Activated CD8-positive, alpha-beta memory T cell treated with anti-CD3 and anti-CD28 coated beads for 36 hours (primary cell): Measurements from ENCODE around the gene GCM1. TPM values are rescaled to one million over a fixed set of nuclear protein-coding genes. Genes with fewer than 3 reads are reported as not detected.
"Not testable (repeated sequence)": the region's sequence is repeated elsewhere in the genome, so short reads cannot be mapped to it uniquely, and the experiment has no call there.

Experiments used
- CTCF ChIA-PET: fragments of 350-600 bp; sonication (Branson Sonifier 250); formaldehyde crosslinking; loops from one replicate; lab custom pipeline; 2021; ENCODE audit warnings: antibody characterized with exemption; lab: Charles Lee
- POLR2A ChIA-PET: fragments of 350-600 bp; sonication (Branson Sonifier 250); formaldehyde crosslinking; loops from one replicate; lab custom pipeline; 2021; ENCODE audit warnings: antibody characterized with exemption; lab: Charles Lee
- total RNA-seq, 2 experiments: library from RNA; stranded (reverse); gene quantifications; one replicate each; pipeline ENCODE4 v1.2.3, GENCODE V29; 2021

Gene GCM1
- total RNA-seq, 2 experiments from 2014 or later, result 0.06 TPM; not detected in 1

GRCh38 chr6:53158076-53158475, 9.4 kb upstream of the GCM1 start:
- CTCF ChIA-PET, POLR2A ChIA-PET: not testable (repeated sequence)

- POLR2A ChIA-PET, result not testable (repeated sequence)
Measured at GRCh38 chr6:53155279-53155678, 6.6 kb upstream of the GCM1 start.

GRCh38 chr6:53154794-53155193, 6.2 kb upstream of the GCM1 start:
- CTCF ChIA-PET, result interaction anchor here (1.7 kb wide), 1 partner anchor 573 kb away, joined by 3 read pairs; no protein-coding TSS in a partner anchor
- POLR2A ChIA-PET, result no interaction called here

More at GRCh38 chr6:53155279-53155678, 6.6 kb upstream of the GCM1 start:
- CTCF ChIA-PET, result interaction anchor here (1.7 kb wide), 1 partner anchor 573 kb away, joined by 3 read pairs; no protein-coding TSS in a partner anchor

GRCh38 chr6:53154071-53154470, 5.4 kb upstream of the GCM1 start:
- ChIA-PET CTCF (interaction anchor here (1.7 kb wide), 1 partner anchor 574 kb away, joined by 3 read pairs; no protein-coding TSS in a partner anchor), POLR2A (no interaction called here)

DNA sequence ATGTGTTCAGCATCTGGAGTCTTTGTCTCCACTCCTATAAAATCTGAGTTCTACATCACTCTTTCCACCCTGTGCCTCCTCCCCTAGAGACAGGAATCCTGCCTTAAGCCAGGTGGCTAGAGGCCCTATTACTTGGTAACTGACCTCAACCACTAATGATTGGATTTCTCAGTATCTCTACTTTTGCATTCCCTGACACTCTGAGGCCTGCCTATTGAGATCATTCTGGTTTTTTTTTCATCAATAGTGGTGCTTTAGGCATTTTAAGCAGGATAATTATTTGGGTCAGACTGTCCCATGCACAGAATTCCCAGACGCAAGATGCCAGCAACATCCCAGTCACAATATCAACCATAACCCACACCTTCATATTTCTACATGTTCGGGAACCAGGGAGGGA, 3.9 kb upstream of the GCM1 start:
- ChIA-PET POLR2A (no interaction called here), CTCF (no interaction called here)

- ChIA-PET POLR2A (no interaction called here), CTCF (no interaction called here)
Measured at GRCh38 chr6:53151676-53152075, 3.0 kb upstream of the GCM1 start.

- ChIA-PET POLR2A (interaction anchor here (0.5 kb wide), 1 partner anchor 56 kb away, joined by 3 read pairs; no protein-coding TSS in a partner anchor), CTCF (no interaction called here)
Measured at GRCh38 chr6:53144802-53145201, 3.8 kb downstream of the GCM1 start.

DNA sequence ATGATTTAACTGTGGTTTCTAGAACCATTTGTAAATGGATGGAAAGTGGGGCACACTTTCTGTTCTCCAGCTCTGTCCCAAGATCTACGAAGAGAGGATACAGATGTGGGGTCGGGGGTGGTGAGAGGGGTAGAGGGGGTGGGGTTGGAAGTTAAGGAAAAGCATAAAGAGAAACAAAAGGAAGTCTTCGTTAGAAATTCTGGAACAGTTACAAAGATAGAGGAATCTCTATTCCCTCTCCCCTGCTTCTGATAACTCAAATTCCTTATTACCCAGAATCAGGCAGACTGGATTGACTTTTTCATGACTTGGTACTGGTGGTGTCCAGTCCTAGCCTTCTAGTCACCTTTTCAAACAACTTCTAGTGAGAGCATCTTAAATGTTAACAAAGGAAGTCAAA, 4.9 kb downstream of the GCM1 start:
- POLR2A ChIA-PET, result no interaction called here
- CTCF ChIA-PET, result no interaction called here

- POLR2A ChIA-PET, result no interaction called here
- CTCF ChIA-PET, result no interaction called here
Measured at GRCh38 chr6:53142810-53143209, 5.8 kb downstream of the GCM1 start.

DNA sequence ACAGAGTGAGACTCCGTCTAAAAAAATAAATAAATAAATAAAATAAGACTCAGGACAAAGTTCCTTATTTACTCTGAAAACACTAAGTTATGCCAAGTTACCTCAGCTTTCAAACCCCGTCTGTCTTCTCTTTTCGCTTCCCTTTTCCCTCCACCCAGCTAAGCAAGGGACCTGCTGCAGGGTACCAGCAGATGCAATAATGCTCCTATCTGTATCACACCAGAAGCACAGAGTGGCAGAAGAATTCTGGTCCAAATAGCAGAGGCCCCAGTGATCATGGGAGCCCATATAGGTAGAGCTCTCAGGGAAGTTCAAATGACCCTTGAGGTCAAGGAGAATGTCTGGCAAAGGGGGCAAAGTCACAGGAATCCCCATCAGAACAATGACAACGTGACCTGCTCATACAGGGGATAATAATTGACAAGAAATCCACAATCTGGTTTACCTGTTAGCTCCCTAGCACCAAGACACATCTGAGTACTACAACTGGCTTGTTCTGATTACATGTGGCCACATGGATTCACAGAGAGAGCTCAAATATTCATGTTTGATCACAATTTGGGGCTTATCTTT, 8.7 kb downstream of the GCM1 start:
- CTCF ChIA-PET, result no interaction called here
- POLR2A ChIA-PET, result no interaction called here

DNA sequence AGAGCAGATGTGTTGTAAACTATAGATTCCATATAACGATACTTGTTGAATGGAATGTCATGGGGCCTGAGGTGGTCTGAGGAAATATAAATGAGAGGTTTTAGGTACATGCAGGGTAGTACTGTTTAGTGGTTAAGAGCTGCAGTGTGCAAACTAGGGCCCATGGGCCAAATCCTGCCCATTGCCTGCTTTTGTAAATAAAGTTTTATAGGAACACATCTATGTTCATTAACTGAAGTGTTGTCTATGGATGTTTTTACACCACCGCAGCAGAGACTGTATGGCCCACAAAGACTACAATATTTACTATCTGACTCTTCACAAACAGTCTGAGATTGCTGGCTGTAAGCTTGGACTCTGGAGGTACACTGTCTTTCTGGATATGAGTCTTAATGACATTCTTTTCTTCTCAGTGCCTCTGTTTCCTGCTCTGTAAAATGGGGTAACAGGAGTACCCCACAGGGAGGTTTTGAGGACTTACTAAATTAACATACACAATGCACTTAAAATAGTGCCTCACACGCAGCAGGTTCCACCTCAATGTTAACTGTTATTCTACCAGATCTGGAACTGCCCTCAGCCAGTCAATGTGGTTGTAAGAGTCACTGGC, 12.5 kb downstream of the GCM1 start:
- POLR2A ChIA-PET, result no interaction called here
- CTCF ChIA-PET, result no interaction called here

- POLR2A ChIA-PET, result no interaction called here
- CTCF ChIA-PET, result interaction anchor here (0.8 kb wide), 1 partner anchor 358 kb away, joined by 3 read pairs; no protein-coding TSS in a partner anchor
Measured at GRCh38 chr6:53134601-53135235, 13.9 kb downstream of the GCM1 start.

GRCh38 chr6:53133961-53134360, 14.7 kb downstream of the GCM1 start:
- CTCF ChIA-PET, result interaction anchor here (0.8 kb wide), 1 partner anchor 359 kb away, joined by 3 read pairs; no protein-coding TSS in a partner anchor
- POLR2A ChIA-PET, result no interaction called here

DNA sequence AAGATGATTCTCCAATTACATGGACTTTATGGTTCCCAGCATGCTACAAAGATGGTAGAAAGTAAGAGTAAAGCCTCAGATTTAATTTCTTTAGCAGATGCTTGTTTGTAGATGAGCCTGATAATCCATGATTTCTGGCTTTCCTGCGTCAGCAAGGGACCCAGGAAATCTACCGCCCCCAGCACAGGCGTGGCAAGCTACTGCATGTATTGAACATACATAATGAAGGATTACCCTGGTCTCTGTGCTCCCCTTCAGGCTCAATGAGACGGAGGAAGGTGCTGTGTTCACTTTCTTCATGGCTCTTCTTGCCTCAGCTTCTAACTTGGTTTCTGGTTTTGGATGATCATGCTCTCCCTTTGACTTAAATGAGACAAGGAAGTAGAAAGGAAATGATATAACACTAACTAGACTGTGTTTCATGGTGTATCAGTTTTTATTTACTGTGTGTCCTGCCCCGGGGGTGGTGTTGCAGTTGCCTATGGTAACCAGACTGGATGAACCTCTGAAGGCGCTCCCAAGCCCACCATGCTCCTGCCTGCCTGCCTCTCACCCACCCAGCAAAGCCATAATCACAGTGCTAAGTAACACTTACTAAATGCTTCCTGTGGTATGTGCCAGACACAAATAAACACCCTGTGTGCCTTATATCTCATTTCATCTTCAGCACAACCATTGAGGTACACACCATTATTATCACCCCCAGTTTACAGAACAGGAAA, 17.9 kb downstream of the GCM1 start:
- ChIA-PET CTCF (no interaction called here), POLR2A (no interaction called here)

DNA sequence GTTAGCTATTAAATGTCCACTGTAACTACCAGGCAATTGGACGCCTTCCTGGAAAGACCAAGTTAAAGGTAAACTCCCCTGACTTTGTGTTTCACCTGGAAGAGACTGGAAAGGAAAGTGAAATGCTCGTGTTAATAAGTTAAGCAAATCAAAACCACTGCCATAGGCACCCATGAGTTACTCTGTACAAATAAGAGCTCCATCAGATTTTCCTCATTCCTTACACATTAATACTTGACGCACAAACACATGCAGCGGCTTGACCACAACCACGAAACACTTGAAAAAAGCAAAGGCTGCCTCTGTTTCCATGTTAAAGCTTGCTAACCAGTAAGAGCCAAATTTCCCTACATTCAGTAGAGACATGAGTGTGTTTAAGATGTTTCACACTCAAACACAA, 19.8 kb downstream of the GCM1 start:
- CTCF ChIA-PET, result no interaction called here
- POLR2A ChIA-PET, result no interaction called here

GRCh38 chr6:53125276-53125675, 23.4 kb downstream of the GCM1 start:
- ChIA-PET CTCF (no interaction called here), POLR2A (no interaction called here)

GRCh38 chr6:53124131-53124800, 24.4 kb downstream of the GCM1 start:
- POLR2A ChIA-PET, result no interaction called here
- CTCF ChIA-PET, result no interaction called here

DNA sequence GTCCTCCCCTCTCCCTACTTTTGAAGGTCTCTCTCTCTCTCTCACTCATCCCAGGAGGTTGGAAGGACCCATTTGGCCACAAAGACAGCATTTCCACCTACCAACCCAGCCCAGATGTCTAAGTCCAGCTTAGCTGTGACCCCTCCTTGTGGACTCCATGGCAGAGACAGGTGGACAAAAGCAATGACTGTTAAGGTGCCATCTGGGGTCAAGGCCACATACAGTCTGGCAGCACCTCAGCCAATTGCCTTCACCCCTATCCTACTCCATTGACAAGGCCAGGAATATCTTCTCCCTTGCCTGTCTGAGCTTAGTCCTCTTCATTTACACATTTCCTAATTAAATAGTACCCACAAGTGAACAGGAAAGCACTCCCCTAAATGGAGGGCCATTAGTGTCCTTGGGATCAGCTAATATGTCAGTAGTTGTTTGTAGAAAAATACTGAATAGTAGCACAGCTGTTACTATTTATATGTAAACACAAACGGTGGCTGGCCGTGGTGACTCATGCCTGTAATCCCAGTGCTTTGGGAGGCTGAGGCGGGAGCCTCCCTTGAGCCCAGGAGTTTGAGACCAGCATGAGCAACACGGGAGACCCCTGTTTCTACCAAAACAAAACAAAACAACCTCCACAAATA, 28.8 kb downstream of the GCM1 start:
- CTCF ChIA-PET, result no interaction called here
- POLR2A ChIA-PET, result no interaction called here

- CTCF ChIA-PET, result no interaction called here
- POLR2A ChIA-PET, result no interaction called here
Measured at GRCh38 chr6:53119349-53119748, 29.3 kb downstream of the GCM1 start.
